Activated gamma-delta T cell (primary cell): ENCODE results near the gene SLC38A2.
A peak's percentile ranks its signal among the peaks of the same experiment; 100 is the strongest.

ENCODE experiments used
- DNase-seq: peaks from one replicate; lab custom pipeline; 2025; lab: John Stamatoyannopoulos, UW

SLC38A2 gene

DNA sequence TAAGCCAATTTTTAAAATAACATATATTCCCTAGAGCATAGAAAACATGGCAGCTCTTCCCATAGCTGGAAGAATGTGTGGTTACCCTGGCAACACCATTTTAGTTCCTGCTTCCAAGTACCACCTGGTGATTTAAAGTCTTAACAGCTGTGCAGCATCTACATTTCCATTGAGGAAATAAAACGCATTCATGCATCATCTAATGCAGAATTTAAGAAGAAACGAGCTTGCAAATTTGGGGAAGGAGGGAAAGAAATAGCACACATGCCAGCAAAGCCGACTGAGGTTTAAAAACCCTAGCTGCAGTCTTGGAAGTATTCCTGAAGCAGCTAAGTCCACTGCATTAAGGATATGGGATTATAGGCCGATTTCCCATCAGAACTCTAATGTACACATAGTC lies 22.8 kb upstream of the SLC38A2 start:
- DNase-seq = no peak

DNA sequence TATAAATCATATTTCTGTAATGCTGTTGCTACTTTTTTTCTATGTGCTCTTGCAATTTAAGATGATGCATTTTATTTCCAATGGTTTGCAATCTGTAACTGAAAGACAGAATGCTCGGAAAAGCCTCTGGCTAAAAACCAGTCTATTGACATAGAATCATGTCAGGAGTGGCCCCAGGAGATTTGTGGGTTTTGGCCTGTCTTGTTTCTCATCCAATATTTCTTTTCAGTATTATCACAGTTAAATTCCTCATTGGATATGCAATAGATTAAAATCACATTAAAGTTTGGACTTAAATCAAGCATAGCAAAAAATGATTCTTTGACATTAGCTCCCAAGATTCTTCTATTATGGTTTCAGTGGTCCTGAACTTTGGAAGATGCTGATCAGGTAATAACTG lies 19.1 kb upstream of the SLC38A2 start:
- no peak for DNase-seq

DNA sequence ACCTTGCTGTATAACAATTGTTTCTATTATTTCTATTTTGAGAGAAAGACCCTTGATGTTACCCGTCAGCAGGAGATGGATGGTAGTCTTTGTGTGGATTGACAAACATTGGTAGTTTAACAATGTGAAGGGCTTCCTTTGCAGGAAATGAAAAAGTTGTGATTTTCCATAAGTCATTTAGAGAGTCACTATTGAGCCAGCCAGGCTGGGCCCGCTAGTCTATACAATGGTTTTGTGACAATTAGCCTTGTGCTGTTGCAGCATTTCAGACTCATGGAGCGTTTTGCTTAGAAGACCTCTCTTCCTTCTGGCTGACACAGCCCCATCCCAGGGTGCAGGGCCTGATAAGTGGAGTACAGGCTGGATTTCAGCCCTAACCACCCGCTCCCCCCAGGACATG lies 18.3 kb upstream of the SLC38A2 start:
- no peak for DNase-seq

DNA sequence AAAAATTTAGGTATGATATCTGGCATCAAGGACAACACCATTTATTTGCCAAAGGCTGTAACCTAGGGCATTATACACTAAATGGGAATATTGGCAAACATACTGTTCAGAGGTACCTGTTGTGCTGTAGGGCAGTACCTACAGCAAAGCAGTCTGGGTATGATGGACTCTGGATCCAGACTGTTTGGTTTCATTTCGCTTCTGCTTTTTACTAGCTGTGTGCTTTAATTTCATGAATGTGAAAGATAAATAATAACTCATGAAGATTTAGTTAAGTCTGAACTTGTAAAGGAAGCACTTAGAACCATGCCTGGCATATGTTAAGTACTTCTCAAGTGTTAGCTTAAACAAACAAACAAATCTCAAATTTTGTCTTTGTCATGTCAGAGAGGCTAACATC lies 17.7 kb upstream of the SLC38A2 start:
- no peak for DNase-seq

DNA sequence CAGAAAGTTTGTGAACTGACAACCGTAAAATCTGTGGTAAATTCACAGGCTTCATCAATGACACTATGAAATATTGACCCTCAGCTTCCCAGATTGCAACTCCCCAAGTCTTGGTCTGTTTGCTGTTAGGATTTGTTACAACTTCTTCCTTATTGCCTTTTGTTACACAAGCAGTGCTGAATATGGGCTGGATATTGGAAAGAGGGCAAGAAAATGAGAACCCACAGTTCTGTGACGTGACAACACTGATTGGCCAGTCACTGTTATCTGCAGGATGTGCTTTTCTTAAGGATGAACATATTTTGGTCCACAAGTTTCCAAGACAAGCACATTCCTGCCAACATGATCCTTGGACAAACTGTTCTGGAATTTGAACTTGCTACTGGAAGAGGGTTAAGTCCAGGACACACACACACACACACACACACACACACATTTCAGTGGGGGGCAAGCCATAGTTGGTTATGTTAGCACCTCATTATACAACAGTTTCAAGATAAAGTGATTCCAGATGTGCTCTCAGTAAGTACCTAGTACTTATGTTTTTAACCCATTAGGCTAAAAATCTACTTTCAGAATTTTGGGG lies 16.6 kb upstream of the SLC38A2 start:
- no peak for DNase-seq

DNA sequence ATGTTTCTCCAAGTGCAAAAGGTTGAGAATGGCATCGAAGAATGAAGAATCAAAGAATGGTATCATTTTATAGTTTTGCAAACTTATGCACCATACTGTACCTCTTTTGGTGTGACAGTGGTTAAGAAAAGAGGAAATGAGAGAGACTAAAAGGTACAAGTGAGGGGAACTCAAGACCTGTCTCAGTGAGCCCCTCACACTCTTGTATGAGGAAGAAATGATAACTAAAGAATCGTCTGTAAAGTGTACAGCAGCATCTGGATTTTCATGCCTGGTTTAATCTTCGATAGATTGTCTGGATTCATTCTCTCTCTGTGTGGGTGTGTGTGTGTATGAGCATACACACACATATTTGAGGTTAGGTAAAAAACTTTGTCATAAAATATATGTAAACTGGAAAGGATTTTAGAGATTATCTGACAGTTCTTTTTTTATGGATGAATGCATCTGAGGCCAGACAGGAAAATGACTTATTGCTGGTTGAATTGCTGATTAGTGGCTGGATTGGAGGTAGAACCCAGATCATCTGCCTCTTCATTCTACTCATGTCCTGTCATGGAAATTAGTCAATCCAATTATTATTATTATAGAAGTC lies 16.0 kb upstream of the SLC38A2 start:
- no peak for DNase-seq

DNA sequence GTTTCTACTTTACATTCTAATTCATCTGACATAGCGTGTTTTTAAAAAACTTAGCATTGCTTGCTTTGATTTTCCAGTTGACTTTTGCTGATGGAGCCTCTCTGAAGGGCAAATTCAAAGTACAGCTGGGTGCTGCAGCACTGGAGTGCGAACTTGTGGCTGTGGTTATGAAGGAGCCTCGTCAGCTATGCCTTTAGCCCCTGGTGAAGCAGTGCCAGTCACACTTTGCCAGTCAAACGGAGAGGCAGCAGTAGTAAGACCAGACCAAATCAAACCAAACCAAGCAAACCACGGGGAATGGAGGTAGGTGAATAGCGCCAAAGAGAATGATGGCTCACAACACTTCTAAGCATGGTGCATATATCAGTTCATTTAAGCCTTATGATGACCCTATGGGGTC lies 15.1 kb upstream of the SLC38A2 start:
- no peak for DNase-seq

DNA sequence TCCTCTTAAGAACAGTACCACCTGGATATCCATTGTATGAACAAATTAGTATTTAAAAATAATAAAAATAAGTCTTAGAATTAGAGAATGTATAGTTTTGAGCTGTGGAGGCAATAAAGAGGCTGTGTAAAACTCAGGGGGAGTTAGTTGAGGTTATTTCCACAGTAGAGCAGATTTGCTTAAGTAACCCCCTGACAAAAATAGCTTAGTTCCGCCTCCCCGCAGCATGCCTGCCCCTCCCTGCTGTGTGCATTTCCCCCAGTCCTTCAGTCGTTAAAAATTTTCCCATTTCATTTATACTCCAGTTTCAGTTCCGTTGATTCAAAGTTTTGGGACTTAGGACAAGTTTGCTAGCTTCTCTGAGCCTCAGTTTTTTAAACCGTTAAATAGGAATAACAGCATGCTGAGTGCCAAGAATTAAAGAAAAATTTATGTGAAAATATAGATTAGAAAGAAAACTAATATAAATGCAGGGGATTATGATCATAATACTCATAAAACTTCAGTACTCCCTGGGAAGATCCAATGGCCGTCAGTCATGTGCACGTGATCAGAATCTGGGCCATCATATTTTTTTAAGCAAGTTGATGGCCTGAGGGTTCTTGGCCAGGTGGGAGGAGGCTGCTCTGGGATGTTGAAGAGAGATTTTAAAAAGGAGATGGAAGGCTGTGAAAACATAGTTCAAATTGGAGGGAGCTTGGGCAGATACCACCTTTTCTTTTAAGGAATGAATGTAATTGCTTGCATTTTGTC lies 14.5 kb upstream of the SLC38A2 start:
- DNase-seq = no peak

DNA sequence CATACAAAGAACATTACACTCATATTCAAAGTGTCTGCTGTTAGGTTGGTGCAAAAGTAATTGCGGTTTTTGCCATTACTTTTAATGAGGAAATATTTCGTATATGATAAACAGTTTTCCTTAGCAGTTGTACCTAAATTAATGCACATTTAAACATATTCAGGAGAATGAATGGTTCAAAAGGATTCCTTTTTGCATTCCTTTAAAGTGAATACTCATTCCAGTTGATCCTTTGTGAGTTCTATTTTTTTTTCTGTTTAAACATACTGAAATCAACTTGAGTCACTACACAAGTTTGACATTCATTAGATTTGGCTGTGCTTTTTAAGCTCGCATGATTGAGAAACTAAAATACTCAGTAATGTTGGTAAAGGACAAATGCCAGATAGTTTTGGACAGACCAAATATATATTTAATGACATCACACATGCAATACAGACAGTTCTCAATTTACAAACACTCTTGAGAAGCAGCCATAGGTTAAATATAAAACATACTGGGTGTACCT lies 13.8 kb upstream of the SLC38A2 start:
- DNase-seq = no peak

DNA sequence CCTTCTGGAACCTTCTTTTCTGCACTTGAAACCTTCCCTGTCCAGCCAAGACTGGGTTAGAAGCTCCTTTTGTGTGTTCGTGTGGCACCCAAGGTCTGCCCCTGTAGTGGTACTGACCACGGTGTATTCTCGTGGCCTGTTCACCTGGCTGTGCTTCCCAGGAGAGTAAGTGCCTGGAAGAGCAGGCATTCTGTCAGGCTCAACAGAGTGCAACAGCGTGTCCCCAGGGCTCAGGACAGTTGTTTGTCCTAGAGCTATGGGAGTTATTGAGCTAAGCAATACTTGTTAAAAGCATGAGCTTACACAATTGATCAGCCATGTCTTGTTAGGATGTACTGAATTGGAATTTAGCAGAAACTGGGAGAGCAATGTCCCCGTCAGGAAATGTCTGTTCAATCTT lies 12.9 kb upstream of the SLC38A2 start:
- no peak for DNase-seq

DNA sequence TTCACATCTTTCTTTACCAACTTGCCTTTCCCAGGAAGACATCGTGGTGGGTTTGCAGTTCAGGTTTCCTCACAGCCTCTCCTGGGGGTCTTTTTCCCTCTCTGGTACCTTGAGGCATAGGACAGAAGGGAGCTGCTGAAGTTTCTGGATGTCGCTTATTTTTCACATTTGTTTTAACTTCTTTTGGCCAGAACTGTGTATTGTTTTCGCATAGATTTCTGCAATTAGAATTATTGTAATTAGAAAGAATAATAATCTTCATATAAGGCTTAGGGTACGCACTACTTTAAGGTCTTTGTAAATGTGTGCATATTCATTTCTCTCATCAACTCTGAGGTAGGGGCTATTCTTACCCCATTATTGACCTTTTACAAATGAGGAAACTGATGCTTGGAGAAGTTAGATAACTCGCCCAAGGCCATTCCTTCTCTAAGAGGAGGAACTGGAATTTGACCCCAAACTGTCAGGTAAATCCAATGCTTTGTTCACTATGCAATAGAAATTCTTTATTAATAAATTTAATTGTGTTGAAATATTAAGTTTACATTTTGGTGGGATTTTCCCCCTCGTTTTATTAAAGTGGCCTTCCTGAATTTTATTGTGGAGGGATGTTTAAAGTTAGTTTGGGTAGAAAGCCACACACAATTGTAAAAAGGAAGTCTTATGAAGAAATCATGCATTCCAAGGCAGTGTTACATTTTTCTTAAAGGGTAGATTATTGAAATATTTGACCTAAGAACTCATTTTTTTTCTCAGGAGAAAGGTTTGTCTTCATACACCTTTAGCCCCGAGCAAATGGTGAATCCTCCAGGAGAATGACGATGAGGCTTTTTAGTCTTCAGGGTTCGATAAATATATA lies 12.1 kb upstream of the SLC38A2 start:
- DNase-seq = no peak

DNA sequence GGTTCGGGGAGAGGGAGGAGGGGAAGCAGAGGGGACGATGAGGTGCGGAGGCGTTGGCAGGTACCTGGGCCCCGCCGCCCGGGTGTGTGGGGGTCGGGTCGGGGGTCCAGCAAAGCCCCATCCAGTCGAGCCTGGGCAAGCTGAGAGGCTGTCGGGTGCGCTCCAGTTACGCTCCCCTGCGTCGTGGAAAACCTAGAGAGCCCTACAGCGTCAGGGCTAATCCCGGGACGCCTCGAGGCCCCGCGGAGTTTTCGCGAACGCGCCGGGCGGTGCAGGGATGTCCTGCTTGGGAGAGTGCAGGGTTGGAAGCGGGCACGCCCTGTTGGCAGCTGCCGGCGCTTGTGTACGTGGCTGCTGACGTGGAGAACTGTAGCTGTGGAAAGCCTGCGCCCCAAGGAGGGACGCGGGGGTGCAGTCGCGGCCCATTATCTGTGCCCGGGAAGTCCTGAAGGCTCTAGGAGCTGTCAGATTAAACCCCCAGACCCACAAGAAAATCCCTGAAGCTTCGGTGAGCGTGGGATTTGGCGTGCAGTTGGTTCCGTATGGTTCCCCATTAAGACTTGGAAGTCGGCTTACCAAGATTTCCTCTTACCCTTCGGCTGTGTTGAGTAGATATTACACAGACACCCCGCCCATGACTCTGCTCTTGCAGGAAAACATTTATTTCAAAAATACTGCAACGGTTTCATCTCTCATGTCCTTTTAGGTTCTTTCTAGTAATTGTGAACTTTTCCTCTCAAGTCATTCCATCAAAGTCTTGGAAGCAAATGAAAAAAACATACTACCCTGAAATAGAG lies 11.3 kb upstream of the SLC38A2 start:
- peak; percentile 55 for DNase-seq

DNA sequence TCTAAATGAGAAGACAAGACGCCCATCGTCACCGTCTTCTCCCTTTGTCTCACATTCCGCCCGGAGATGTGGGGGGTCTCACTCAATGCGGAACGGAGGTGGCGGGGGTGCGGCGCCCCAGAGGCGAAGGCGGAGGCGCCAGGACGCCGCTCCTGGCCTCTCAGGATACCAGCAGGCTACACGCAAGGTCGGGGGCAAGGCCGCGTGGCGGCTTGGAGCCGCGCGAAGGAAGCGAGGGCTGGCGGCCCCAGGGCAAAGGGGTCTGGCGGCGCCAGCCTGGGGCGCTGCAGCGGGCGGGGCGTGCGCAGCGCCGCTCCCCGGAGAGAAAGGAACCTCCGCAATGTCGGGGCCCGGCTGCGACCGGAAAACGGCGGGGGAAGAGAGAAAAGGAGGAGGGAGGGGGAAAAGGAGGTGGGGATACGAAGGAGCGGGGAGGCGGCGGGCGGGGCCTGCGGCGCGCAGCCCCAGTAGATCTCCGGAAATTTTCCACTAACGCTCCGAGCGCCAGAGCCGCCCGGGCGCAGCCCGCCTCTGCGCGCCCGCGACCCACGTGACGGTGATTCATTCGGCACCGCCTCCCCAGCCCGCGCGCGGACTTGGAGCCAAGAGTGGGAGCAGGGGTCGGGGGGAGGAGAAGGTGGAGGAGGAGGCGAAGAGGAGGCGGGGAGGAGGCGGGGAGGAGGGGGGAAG lies 10.5 kb upstream of the SLC38A2 start:
- peak; percentile 92 for DNase-seq

DNA sequence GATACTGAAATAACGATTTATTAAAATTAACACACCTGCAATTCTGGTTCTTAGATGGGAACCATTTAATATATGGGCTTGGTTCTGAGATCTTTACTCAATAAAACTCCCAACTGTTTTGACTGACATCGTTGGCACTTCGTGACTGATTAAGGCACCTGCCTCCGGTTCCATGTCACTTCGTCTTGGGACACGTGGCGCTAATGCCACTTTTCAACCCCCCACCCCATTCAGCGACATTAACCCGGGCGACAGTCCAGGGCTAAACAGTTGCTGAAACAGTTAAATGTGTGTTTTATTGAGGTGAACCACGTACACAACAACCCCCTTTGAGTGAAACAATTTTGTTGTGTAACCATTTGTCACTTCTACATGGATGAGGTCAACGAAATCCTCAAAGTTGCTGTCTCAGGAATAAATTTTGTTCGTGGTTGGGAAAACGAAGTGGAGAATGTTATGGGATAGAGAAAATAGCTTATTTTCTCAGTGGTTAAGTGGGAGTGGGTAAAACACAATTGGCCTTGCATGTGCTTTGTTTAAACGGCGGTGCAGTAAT lies 9.9 kb upstream of the SLC38A2 start:
- DNase-seq = no peak

DNA sequence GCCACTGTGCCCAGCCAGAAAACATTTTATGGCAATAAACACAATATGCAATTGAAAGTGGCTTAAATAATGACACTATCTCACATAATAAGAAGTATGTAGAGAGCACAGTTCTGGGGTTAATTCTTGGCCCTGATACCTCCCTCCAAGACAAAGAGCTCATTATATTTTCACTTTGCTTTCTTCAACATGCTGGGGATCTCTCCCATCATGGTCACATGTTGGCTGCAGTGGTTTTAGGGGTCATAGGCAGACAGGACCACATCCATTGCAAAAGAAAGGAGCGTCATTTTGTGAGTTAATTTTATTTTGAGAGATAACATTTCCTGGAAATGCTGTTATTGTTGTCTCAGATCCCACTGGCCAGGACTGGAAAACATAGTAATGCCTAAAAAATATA lies 8.3 kb upstream of the SLC38A2 start:
- no peak for DNase-seq

DNA sequence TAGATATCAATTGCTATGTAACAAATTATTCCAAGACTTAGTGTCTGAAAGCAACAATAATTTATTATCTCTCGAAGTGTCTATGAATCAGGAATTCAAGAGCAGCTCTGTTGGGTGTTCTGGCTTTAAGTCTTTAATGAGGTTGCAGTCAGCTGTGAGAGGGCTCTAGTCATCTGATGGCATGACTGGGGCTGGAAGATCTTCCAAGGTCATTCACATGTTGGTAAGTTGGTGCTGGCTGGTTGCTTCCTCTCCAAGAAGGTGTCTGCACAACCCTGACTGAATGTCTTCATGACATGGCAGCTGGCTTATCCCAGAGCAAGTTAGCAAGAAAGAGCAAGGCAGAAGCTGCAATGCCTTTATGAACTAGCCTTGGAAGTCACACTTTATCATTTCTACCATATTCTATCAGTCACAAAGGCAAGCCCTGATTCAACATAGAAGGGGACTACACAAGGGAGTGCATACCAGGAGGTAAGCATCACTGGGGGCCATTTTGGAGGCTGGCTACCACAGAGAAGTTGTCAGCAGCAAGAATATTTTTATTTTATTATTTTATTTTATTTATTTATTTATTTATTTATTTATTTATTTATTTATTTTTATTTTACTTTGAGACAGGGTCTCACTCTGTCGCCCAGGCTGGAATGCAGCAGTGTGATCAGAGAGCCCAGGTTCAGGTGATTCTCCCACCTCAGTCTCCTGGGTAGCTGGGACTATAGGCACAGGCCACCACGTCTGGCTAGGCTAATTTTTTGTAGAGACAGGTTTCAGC lies 7.6 kb upstream of the SLC38A2 start:
- DNase-seq = no peak

DNA sequence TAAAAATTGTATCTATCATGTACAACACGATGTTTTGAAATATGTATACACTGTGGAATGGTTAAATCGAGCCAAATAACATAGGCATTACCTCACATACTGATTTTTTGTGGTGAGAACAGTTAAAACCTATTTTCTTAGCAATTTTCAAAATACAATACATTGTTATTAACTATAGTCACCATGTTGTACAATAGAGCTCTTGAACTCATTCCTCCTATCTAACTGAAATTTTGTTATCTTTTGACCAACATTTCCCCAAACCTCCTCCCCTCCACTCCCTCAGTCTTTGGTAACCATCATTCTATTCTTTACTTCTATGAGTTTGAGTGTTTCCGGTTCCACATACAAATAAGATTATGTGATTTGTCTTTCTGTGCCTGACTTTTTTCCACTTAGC lies 6.8 kb upstream of the SLC38A2 start:
- DNase-seq = no peak

DNA sequence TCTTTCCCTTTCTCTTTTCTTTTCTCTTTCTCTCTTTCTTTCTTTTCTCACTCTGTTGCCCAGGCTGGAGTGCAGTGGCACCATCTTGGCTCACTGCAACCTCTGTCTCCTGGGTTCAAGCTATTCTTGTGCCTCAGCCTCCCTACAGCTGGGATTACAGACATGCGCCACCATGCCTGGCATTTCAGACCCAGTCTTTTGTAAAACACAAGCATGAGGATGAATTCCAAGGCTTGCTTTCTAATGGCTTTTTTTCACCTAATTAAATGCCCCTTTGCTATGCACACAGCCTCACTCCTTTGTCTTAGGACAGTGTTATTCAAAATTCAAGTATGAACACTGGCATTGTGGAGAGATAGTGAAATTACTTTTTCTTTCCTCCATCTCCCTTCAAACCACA lies 6.0 kb upstream of the SLC38A2 start:
- DNase-seq = no peak

DNA sequence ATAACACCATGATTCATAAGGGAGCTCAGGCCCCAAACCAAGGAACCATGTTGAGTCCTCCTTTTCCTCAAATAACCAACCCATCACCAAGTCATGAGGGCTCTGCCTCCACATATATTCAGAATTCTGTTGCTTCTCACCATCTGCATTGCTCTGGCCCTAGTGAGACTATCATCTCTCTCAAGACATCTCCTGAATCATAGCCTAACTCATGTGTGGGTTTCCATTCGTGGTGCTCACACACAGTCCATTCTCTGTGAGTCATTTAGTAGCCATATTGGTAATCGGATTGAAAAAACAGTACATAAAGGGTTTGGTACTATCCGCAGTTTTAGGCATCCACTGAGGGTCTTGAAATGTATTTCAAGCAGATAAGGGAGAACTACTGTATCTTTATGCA lies 5.1 kb upstream of the SLC38A2 start:
- DNase-seq = no peak

DNA sequence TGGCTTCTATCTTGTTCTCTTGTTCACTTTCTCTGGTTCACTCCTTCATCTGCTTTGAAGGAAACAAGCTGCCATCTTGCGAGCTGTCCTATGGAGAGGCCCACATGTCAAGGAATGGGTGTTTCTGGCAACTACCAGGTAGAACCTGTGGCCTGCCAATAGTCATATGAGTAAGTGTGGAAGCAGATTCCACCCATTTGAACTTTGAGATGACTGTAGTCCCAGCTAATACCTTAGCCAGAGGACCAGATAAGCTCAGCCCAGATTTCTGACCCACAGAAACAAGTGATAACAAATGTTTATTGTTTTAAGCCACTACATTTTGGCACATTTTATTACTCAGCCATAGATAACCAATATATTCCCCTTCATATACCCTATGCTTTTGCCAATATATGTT lies 4.0 kb upstream of the SLC38A2 start:
- no peak for DNase-seq
